A549 (cell line): Measurements from ENCODE around the gene CDK5RAP2.

ENCODE experiments used
- CTCF ChIP-seq: fragments of >200 bp; sonication (Bioruptor Twin); formaldehyde crosslinking; IDR thresholded peaks from 3 replicates; pipeline ENCODE4 v1.5.1; 2016
- EHMT2 ChIP-seq: fragments of 200-600 bp; sonication (generic); IDR thresholded peaks from 2 replicates; pipeline ENCODE4 v1.6.1; 2016; ENCODE audit warnings: antibody characterized with exemption, low read depth, mild to moderate bottlenecking, moderate library complexity
- ELK1 ChIP-seq: fragments of 150-350 bp; IDR thresholded peaks from 2 replicates; pipeline ENCODE4 v1.6.1; 2014; ENCODE audit warnings: low read depth, mild to moderate bottlenecking, low read length
- EP300 ChIP-seq, 2 experiments: fragments of >200 bp; sonication (Bioruptor Twin); formaldehyde crosslinking; IDR thresholded peaks; 2 replicates in 1 of 2; 3 replicates in 1 of 2; pipeline ENCODE4 v1.6.1; 2016 to 2017
- FOSB ChIP-seq: fragments of 250-450 bp; sonication (Bioruptor Pico); IDR thresholded peaks from 2 replicates; pipeline ENCODE4 v1.5.0; 2020; ENCODE audit warnings: mild to moderate bottlenecking, moderate library complexity
- JUNB ChIP-seq: fragments of >200 bp; sonication (Bioruptor Twin); formaldehyde crosslinking; IDR thresholded peaks from 2 replicates; pipeline ENCODE4 v1.6.1; 2016
- MAZ ChIP-seq: fragments of 150-350 bp; IDR thresholded peaks from 2 replicates; pipeline ENCODE4 v1.6.1; 2014; ENCODE audit warnings: antibody characterized with exemption, low read depth, low read length, borderline replicate concordance
- MYC ChIP-seq: IDR thresholded peaks from 2 replicates; pipeline ENCODE4 v1.6.1; 2012; ENCODE audit warnings: mild to moderate bottlenecking, inconsistent platforms, low read length, improper control_type of control experiment, borderline replicate concordance
- POLR2A ChIP-seq: IDR thresholded peaks from 2 replicates; pipeline ENCODE4 v1.6.1; 2012; ENCODE audit warnings: mild to moderate bottlenecking, low read length
- REST ChIP-seq: fragments of 200-600 bp; sonication (generic); IDR thresholded peaks from 2 replicates; pipeline ENCODE4 v1.6.1; 2016; ENCODE audit warnings: antibody characterized with exemption, mild to moderate bottlenecking, moderate library complexity
- RFX5 ChIP-seq: fragments of 450-650 bp; IDR thresholded peaks from 2 replicates; pipeline ENCODE4 v1.7.1; 2014; ENCODE audit warnings: antibody characterized with exemption, mild to moderate bottlenecking, moderate library complexity
- TP53 ChIP-seq: fragments of 250-450 bp; sonication (Bioruptor Pico); IDR thresholded peaks from 2 replicates; pipeline ENCODE4 v1.5.0; 2021; ENCODE audit warnings: mild to moderate bottlenecking, moderate library complexity
- ZNF302 ChIP-seq: fragments of 250-450 bp; sonication (Bioruptor Pico); IDR thresholded peaks from 2 replicates; pipeline ENCODE4 v1.9.0; 2021; ENCODE audit warnings: inconsistent platforms, mild to moderate bottlenecking, moderate library complexity
- TF ChIP-seq, protein P1 (sequence below): IDR thresholded peaks from 2 replicates; pipeline ENCODE4 v1.6.1; 2012

GRCh38 chr9:120612218-120612617 is 32.3 kb upstream of the CDK5RAP2 start:
- TF ChIP-seq EP300 (IDR thresholded peaks at IDR 0.05): no peak
- peak; percentile 73 for TF ChIP-seq CTCF
- no peak for TF ChIP-seq POLR2A
- no peak for TF ChIP-seq EHMT2
- TF ChIP-seq REST: no peak
- TF ChIP-seq, protein P1, sequence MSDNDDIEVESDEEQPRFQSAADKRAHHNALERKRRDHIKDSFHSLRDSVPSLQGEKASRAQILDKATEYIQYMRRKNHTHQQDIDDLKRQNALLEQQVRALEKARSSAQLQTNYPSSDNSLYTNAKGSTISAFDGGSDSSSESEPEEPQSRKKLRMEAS: no peak
- TF ChIP-seq ZNF302: no peak
- no peak for TF ChIP-seq ELK1
- TF ChIP-seq JUNB: no peak
- TF ChIP-seq RFX5: no peak
- TF ChIP-seq TP53: no peak
- TF ChIP-seq FOSB (CRISPR knock-in tag): no peak
- no peak for TF ChIP-seq MYC
- no peak for TF ChIP-seq MAZ
